Activated CD8-positive, alpha-beta memory T cell treated with anti-CD3 and anti-CD28 coated beads for 36 hours (primary cell): ENCODE data around the gene RUFY3. TPM values are rescaled to one million over a fixed set of nuclear protein-coding genes. Genes with fewer than 3 reads are reported as not detected.

Experiments
- CTCF ChIA-PET: fragments of 350-600 bp; sonication (Branson Sonifier 250); formaldehyde crosslinking; loops from one replicate; lab custom pipeline; 2021; ENCODE audit warnings: antibody characterized with exemption; lab: Charles Lee
- POLR2A ChIA-PET: fragments of 350-600 bp; sonication (Branson Sonifier 250); formaldehyde crosslinking; loops from one replicate; lab custom pipeline; 2021; ENCODE audit warnings: antibody characterized with exemption; lab: Charles Lee
- total RNA-seq, 2 experiments: library from RNA; stranded (reverse); gene quantifications; one replicate each; pipeline ENCODE4 v1.2.3, GENCODE V29; 2021

RUFY3 gene
- total RNA-seq, 2 experiments from 2014 or later = 12.1 to 13.6 TPM

GRCh38 chr4:70841951-70842350, 120.2 kb downstream of the RUFY3 start:
- POLR2A ChIA-PET = no interaction called here

GRCh38 chr4:70842761-70843435, 121.1 kb downstream of the RUFY3 start:
- ChIA-PET POLR2A (interaction anchor here (0.9 to 1.0 kb wide), 2 partner anchors 24 to 151 kb away, joined by 3 read pairs; partner anchors contain the start of gene DCK), CTCF (no interaction called here)

More at GRCh38 chr4:70841951-70842350, 120.2 kb downstream of the RUFY3 start:
- CTCF ChIA-PET = interaction anchor here (0.6 kb wide), 1 partner anchor 176 kb away, joined by 3 read pairs; no protein-coding TSS in a partner anchor

- POLR2A ChIA-PET = no interaction called here
Measured at GRCh38 chr4:70844180-70844579, 122.4 kb downstream of the RUFY3 start.

GRCh38 chr4:70849291-70849690, 127.5 kb downstream of the RUFY3 start:
- ChIA-PET POLR2A (no interaction called here), CTCF (no interaction called here)

More at GRCh38 chr4:70844180-70844579, 122.4 kb downstream of the RUFY3 start:
- CTCF ChIA-PET = no interaction called here

GRCh38 chr4:70855464-70855863, 133.7 kb downstream of the RUFY3 start:
- ChIA-PET CTCF (no interaction called here), POLR2A (no interaction called here)

Other genes starting within 250 kb of the RUFY3 start
- gene MUC7, start 249.8 kb upstream of the RUFY3 start, total RNA-seq = not detected
- gene AMTN, start 203.4 kb upstream of the RUFY3 start, total RNA-seq = not detected
- not detected for gene AMBN, start 129.7 kb upstream of the RUFY3 start, total RNA-seq
- not detected for gene ENAM, start 93.2 kb upstream of the RUFY3 start, total RNA-seq
- gene JCHAIN, start 55.5 kb upstream of the RUFY3 start, total RNA-seq = not detected
- gene UTP3, start 33.4 kb upstream of the RUFY3 start, total RNA-seq = 10 to 100 TPM; 42.6 to 43.2 TPM
- 100 to 1,000 TPM; 117 TPM for gene GRSF1, start 117.9 kb downstream of the RUFY3 start, total RNA-seq
- 10 to 100 TPM; 20.3 to 20.5 TPM for gene MOB1B, start 180.4 kb downstream of the RUFY3 start, total RNA-seq